ENCODE measurements around the gene PNLDC1. TPM values are rescaled to one million over a fixed set of nuclear protein-coding genes. Genes with fewer than 3 reads are reported as not detected.
A peak's percentile ranks its signal among the peaks of the same experiment; 100 is the strongest.

PNLDC1 gene
- total and polyA plus RNA-seq, 4 donors: 0.08 to 3.1 (median 0.58) TPM; not detected in 1

DNA sequence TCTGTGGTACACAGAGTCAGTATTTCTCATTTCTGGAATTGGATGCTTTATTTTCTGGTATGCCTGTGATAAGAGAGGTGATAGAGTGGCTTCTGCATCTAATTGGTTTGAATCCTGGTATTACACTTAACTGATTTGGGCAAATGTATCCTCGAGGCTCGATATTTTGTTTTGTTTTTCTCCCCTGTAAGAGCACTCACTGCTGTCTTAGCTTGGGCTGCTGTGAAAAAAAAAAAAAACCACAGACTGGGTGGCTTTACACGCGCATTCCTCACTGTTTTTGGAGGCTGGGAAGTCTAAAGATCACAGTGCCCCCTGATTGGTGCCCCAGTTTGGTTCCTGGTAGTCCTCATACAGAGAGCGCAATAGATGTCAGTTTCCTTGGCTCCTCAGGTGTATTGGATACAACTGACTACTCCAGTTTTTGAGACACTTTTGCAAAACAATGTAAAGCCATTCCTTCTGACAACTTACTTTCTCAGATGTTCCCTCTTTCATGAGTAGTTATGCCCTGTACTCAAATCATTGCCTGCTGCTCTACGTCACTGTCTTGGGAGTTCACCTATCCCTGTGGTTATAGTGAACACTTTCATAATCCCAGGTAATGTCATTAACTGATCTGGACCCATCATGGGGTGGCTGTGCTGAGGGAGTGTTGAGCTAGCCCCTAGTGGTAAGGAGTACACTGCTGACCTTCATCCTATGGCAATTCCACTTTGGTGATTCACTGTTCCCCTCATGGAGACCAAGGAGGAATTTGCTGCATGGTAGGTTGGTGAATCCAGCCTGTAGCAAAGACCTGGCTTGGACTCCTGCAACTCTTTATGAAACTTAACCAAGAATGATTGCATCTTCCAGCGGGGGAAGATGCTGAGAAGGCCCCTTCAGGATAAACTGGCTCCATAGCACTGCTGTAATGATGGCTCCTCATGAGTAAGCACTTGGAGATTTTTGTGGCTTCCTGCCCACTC is 41.8 kb upstream of the PNLDC1 start:
- Histone ChIP-seq H3K27me3 (ENCODE audit: control insufficient read depth in 4 of 4, insufficient read depth in 4 of 4, low read length in 3 of 4) (no peaks in the 10 kb centered on the region), H3K36me3 (ENCODE audit: control insufficient read depth in 4 of 4, insufficient read depth in 3 of 4, low read depth in 1 of 4, low read length in 3 of 4) (peaks cover 2 to 38% (median 28%) of the 10 kb centered on the region in 4 donors), H3K27ac (ENCODE audit: low read depth in 1 of 2, low read length in 2 of 2) (no peak overlapping the region), H3K9me3 (ENCODE audit: control insufficient read depth in 4 of 4, low read length in 3 of 4) (no peaks in the 10 kb centered on the region), H3K4me1 (ENCODE audit: control insufficient read depth in 4 of 4, insufficient read depth in 4 of 4, low read length in 3 of 4) (peaks cover 0 to 15% (median 10%) of the 10 kb centered on the region in 4 donors), H3K4me3 (ENCODE audit: low read depth in 1 of 3, low read length in 3 of 3) (no peak overlapping the region), H3K9ac (ENCODE audit: low read depth in 1 of 2, low read length in 2 of 2) (no peak overlapping the region)
- WGBS: 96% methylated on average over 7 of the region's 7 CpGs
- no peak for TF ChIP-seq TAF1 (conservative IDR thresholded peaks at IDR 0.05)
- no peak for TF ChIP-seq MAX (IDR thresholded peaks at IDR 0.05)
- DNase-seq (ENCODE audit: low spot score): no peak

DNA sequence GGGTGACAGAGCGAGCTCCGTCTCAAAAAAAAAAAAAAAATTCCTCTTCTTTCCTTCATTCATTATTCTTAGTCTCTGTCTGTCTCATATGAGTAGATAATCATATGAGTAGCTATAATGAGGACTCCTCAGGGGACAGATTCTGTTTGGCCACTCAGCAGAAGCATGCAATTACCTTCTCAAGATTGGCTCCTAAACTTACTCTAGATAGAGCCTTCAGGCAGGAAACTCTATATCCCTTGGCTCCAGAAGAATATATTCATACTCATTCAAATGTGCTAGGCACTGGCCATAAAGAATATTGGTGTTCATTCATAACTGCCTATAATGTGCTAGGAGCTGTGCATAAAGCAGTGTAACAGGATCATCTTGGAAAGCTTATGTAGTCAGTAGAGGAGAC is 40.4 kb upstream of the PNLDC1 start:
- Histone ChIP-seq H3K9me3 (ENCODE audit: control insufficient read depth in 4 of 4, low read length in 3 of 4) (no peaks in the 10 kb centered on the region), H3K4me3 (ENCODE audit: low read depth in 1 of 3, low read length in 3 of 3) (no peak overlapping the region), H3K27ac (ENCODE audit: low read depth in 1 of 2, low read length in 2 of 2) (no peak overlapping the region), H3K4me1 (ENCODE audit: control insufficient read depth in 4 of 4, insufficient read depth in 4 of 4, low read length in 3 of 4) (peaks cover 0 to 21% (median 15%) of the 10 kb centered on the region in 4 donors), H3K36me3 (ENCODE audit: control insufficient read depth in 4 of 4, insufficient read depth in 3 of 4, low read depth in 1 of 4, low read length in 3 of 4) (peaks cover 2 to 32% (median 23%) of the 10 kb centered on the region in 4 donors), H3K27me3 (ENCODE audit: control insufficient read depth in 4 of 4, insufficient read depth in 4 of 4, low read length in 3 of 4) (no peaks in the 10 kb centered on the region), H3K9ac (ENCODE audit: low read depth in 1 of 2, low read length in 2 of 2) (no peak overlapping the region)
- no peak for DNase-seq (ENCODE audit: low spot score)
- TF ChIP-seq EGR1 (IDR thresholded peaks at IDR 0.05; ENCODE audit: low read depth in 2 of 2): no peak
- TF ChIP-seq JUND (IDR thresholded peaks at IDR 0.05): no peak
- WGBS: 17% methylated on average over 1 of the region's 2 CpGs

- WGBS: 70% methylated on average over 3 of the region's 3 CpGs
- TF ChIP-seq ATF3 (IDR thresholded peaks at IDR 0.05) (no peak), RXRA (IDR thresholded peaks at IDR 0.05) (no peak), YY1 (IDR thresholded peaks at IDR 0.05) (no peak), HNF4A (conservative IDR thresholded peaks at IDR 0.05) (peak in 1 of 2 donors; percentile 6), REST (IDR thresholded peaks at IDR 0.05) (no peak)
- DNase-seq (ENCODE audit: low spot score): no peak
- H3K9ac ChIP-seq (ENCODE audit: low read depth in 1 of 2, low read length in 2 of 2): peak overlapping the region; percentile 52 to 94
- H3K4me1 ChIP-seq (ENCODE audit: control insufficient read depth in 4 of 4, insufficient read depth in 4 of 4, low read length in 3 of 4): peaks cover 0 to 23% (median 15%) of the 10 kb centered on the region in 4 donors
- H3K27ac ChIP-seq (ENCODE audit: low read depth in 1 of 2, low read length in 2 of 2): peak overlapping the region; percentile 100
- peaks cover 0 to 24% (median 15%) of the 10 kb centered on the region in 4 donors for H3K36me3 ChIP-seq (ENCODE audit: control insufficient read depth in 4 of 4, insufficient read depth in 3 of 4, low read depth in 1 of 4, low read length in 3 of 4)
- peak overlapping the region in 1 of 3 donors; percentile 74 for H3K4me3 ChIP-seq (ENCODE audit: low read depth in 1 of 3, low read length in 3 of 3)
- no peaks in the 10 kb centered on the region for H3K27me3 ChIP-seq (ENCODE audit: control insufficient read depth in 4 of 4, insufficient read depth in 4 of 4, low read length in 3 of 4)
- H3K9me3 ChIP-seq (ENCODE audit: control insufficient read depth in 4 of 4, low read length in 3 of 4): no peaks in the 10 kb centered on the region
These were observed 39.4 kb upstream of the PNLDC1 start for GRCh38 chr6:159760602-159761057.

Data from liver (tissue), 9 donors.